NCI-H526 treated with DMSO at 0.1 percent for 48 hours (cell line): ENCODE measurements around the gene CLDN20.
"Not testable (repeated sequence)": the region's sequence is repeated elsewhere in the genome, so short reads cannot be mapped to it uniquely, and the experiment has no call there.

Experiments used
- DNase-seq: peaks from one replicate; lab custom pipeline; 2025; lab: John Stamatoyannopoulos, UW

CLDN20 gene, protein sequence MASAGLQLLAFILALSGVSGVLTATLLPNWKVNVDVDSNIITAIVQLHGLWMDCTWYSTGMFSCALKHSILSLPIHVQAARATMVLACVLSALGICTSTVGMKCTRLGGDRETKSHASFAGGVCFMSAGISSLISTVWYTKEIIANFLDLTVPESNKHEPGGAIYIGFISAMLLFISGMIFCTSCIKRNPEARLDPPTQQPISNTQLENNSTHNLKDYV

DNA sequence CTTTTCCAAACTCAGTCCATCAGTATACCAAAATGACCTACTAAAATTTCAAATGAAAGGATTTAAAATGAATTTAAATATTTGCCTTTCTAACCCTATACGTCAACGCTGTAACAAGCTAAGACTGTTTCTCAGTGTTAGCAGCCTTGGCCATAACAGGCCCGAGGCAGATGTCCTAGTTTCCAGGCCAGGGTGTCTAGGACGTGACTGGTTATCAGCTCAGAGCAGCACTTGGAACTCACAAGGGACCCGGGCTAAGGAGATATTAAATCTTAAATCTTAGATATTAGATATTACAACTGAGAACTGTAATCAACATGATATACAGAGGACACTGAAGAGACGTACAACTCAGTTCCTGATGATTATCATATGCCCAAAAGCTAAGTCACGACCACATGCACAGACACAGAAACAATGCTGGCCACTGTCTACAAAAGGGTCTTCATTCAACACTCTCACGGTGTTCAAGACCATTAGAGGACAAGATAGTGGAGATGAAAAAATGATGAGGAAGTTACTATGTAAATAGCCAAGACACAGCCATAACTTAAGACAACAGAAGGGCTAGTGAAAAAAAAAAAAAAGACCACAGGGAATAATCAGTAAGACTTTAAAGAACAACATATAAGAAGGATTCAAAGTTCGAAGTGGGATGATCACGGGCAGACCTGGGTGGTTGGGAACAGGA, at the start of gene CLDN20:
Gene CLDN20, plus strand, starts transcription at position 641 of the 691 bp plus-strand sequence. CDS start 11,707 bp downstream, outside the sequence.
- DNase-seq = no peak

DNA sequence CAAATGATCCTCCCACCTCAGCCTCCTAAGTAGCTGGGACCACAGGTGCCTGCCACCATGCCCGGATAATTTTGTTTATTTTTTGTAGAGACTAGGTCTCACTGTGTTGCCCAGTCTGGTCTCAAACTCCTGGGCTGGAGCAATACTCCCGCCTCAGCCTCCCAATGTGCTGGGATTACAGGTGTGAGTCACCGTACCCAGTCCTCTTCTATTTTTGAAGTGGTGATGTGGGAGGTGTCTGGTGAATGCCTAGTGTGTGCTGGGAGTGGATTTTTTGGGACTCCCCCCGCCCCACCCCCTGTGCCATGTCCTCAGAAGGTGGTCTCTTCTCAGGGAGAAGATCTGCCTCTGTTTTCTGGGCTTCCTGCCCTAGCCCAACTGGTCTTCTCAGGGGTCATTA, 47.9 kb upstream of the CLDN20 start:
- DNase-seq = no peak

DNA sequence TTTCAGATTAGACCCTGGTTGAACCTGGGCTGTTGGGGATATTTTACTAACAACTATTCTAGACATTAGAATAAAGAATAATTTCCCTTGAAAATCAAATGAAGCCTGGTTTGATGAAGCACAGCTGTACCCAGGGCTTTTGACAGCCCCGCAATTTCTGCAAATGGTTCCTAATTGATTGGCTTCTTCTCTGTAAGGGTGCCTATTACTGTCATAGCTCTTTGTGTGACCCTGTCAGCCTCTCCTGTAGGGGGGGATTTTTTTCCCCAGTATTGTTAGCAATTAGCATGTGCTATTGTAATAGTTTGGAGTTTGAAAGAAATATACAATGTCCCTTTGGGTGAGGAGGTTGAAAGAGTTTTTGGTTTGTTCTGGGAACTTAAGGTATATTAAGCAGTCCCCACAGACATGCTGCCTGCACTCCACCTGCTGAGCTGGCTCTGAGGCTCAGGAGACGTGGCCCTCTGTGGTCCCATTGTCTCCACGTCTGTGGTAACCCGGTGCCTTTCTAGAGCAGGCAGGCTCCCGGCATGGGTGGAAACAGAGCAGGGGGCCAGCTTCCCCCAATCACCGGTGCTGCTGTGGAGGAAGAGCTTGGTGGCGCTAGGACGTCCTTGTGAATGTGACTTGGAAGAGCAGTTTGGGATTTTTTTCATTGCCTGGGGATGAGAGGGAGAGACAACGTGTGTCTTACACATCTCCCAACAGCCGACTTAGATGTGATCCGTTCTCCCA, 47.3 kb upstream of the CLDN20 start:
- peak; percentile 30 for DNase-seq

GRCh38 chr6:155218711-155219110, 45.1 kb upstream of the CLDN20 start:
- DNase-seq = not testable (repeated sequence)

DNA sequence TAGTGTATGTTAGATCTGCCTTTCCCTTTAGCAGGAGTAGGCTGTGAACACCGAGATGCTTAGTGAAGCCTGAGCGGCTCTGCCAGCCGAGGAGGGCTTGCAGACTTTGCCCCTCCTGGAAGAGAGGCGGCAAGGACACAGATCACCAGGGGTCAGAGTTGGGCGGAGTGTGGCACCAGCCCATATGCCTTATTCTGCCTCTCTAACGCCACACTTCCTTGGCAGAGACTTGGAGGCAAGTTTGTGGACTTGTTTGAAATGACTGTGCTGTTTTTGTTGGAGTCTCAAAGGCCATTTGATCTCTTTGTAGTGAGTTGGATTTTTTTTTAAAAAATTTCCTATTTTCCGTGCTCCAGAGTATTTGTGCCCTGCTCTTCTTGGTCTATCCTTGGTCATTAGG, 44.5 kb upstream of the CLDN20 start:
- DNase-seq = no peak

DNA sequence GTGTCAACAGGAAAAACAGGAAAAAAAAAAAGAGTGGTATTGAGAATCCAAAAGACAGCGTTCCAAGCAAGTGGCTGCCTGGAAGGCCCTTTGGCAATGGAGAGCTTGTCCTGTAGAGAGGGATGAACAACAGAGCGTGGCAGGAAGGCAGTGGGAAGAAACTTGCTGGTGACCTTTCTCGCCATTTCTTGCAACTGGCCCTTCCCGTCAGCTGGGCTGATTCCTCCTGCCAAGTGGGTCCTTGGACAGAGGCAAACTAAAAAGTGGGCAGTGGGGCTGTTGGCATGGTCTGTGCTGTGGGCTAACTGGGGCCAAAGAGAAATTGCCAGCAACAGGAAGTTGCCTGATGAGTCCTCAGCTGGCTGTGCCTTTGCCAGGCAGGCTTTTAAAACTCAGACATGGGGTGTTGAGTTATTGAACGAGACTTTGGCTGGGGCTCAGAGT, 43.9 kb upstream of the CLDN20 start:
- DNase-seq = no peak

DNA sequence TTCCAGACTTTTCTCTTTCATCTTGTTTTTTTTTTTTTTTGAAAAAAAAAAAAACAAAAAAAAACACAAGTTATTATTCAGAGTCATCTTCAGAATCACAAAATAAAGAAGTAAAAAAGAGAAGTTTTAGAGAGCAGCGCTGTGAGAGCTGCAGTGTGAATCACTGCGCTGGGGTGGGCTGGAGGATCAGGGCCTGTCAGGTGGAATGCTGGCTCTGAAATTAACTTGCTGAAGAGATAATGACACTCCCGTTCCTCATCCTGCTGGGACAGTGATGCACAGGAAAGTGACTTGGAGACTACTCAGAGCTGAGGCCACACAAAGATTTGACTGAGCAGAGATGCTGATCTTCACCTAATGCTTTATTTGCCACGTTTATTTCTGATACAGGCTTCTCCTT, 42.7 kb upstream of the CLDN20 start:
- no peak for DNase-seq

- no peak for DNase-seq
Observed at GRCh38 chr6:155222506-155222905, 41.3 kb upstream of the CLDN20 start.

DNA sequence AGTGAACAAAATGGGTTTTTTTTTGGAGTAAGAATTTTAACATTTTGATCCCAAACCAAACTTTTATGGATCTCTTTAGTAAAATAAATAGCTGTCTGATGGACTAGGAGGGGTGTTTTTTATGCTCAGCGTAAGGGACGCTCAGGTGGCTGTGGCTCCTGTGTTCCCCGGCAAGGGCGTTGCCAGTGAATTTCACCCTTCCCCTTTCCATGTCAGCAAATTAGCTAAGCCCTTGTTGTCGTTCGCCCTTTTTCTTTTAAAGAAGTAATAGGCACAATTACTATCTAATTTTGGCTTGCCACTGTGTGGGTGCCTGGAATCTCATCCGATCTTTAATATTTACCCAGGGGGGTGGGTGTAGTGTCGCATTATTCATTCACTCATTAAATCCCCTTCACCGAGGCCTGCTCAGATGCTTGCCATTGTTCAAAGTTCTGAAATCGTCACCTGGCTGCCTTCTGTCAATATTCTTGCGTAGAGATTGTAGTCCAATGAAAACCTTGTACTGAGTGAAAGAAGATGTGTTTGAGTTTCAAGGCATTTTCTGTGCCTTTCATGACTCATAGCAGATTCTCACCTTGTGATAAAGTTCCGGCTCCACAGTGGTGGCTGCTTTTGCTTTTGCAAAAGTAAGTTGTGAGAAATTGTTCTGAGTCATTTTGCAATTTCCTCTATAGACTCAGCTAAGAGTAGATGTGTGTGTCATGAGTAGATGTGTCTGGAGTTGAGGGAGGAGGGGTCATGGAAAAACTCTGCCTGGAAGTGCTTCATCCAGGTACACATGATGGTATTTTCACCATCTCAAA, 40.0 kb upstream of the CLDN20 start:
- no peak for DNase-seq

GRCh38 chr6:155224618-155225017, 39.2 kb upstream of the CLDN20 start:
- no peak for DNase-seq

GRCh38 chr6:155227046-155227445, 36.8 kb upstream of the CLDN20 start:
- no peak for DNase-seq

GRCh38 chr6:155228546-155229166, 35.2 kb upstream of the CLDN20 start:
- no peak for DNase-seq

- not testable (repeated sequence) for DNase-seq
Observed at GRCh38 chr6:155230975-155231374, 32.8 kb upstream of the CLDN20 start.

GRCh38 chr6:155232848-155233247, 31.0 kb upstream of the CLDN20 start:
- DNase-seq = no peak

DNA sequence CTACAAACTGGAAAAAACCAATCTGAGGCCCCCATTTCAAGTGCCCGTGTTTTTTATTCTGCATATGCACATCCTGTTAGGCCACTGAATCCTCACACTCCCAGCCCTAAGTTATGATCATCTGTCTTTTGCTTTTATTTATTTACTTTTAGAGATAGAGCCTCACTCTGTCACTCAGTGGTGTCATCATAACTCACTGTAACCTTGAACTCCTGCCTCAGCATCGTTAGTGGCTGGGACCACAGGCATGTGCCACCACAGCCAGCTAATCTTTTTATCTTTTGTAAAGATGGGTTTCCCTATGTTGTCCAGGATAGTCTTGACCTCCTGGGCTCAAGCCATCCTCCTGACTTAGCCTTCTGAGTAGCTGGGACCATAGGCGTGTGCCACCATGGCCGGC, 29.6 kb upstream of the CLDN20 start:
- no peak for DNase-seq

DNA sequence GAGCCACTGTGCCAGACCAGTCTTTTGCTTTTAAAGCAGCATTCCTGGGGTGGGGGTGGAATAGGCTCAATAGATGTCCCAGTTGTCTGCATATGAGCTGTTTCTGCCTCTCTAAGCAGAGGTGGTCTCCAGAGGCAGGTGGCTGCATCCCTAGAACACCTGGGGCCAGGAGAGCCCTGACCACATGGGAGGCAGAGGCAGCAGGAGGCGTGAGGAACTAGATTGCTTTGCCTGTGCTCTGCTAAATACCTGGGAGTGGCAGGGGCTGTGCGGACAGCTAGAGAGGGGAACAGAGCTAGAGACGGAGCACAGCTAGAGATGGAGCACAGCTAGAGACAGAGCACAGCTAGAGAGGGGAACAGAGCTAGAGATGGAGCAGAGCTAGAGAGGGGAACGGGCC, 29.1 kb upstream of the CLDN20 start:
- DNase-seq = no peak

GRCh38 chr6:155235087-155235486, 28.7 kb upstream of the CLDN20 start:
- no peak for DNase-seq

DNA sequence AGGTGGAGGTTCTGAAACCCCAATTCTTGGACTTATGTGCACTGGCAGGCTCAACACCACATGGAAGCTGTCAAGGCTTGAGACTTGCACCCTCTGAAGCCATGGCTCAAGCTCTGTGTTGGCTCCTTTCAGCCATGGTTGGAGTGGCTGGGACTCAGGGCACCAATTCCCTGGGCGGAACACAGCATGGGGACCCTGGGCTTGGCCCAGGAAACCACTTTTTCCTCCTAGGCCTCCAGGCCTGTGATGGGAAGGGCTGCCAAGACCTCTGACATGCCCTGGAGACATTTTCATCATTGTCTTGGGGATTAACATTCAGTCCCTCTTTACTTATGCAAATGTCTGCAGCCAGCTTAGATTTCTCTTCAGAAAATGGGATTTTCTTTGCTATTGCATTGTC, 26.2 kb upstream of the CLDN20 start:
- no peak for DNase-seq

GRCh38 chr6:155240905-155241600, 22.8 kb upstream of the CLDN20 start:
- DNase-seq = no peak

GRCh38 chr6:155241966-155242365, 21.8 kb upstream of the CLDN20 start:
- DNase-seq = no peak

DNA sequence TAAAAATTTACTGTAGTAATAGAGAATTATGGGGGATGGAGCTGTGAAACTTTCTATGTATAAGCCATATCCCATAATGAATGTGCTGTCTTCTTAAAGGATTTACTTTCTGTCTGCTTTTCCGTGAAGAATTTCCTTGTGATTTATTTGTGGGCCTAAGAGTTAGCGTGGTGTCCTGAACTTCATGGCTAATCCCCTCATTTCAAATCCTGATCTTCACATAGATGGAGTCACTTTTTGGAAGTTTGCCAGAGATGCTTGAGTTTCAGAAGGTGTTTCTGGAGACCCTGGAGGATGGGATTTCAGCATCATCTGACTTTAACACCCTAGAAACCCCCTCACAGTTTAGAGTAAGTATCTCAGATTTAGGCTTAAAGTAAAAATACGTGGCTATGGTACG, 19.4 kb upstream of the CLDN20 start:
- DNase-seq = no peak
